ENCODE results near the gene RAD23A.

RAD23A gene

DNA sequence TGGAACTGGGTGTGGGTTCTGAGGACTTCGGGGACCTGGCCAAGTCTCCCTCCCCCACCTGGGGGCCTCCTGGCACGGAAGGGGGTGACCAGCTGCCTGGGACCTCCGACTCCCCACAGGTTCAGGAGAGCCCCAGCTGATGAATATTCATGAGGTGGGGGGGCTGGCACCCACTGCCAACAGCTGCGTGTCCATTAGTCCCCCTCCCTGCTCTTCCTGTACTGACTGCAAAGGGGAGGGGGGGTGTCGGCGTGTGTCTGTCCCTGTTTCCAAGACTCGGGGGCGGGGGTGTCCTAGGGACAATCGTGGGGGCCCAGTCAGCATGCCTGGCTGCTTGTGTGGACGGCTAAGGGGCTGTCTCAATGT lies 39.0 kb downstream of the RAD23A start:
- DNase-seq (ENCODE audit: low spot score), result no peak

DNA sequence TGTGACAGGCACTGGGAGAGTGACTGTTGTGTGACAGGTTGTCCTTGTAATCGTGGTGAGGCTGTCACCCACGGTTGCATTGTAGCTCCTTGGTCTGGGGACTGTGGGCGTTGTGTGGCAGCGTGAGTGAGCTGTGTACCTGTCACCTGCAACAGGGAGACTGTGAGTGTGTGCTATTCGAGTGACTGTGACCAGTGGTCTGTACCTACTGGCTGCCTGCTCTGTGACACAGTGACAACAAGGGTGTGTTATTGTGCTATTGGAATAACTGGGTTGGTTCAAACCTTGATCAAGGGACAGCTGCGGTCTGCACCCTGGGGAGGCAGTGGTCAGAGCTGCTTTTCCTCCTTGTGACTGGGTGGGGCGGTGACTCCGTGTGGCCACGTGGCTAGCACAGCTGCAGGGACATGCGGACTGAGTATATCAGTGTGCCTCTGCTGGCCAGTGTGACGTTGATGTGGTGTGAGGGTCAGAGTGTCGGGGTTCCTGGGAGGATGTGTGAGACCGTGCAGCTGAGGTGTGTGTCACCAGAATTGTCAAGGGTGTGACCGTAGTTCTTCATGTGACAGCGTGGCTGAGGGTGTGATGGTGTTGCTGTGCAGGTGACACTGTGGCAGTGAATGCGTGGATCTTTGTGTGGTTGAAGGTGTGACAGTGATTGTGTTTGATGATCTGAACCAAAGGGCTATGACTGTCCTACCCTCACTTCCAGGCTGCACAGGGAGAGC lies 39.6 kb downstream of the RAD23A start:
- peak; percentile 93 for DNase-seq (ENCODE audit: low spot score)

DNA sequence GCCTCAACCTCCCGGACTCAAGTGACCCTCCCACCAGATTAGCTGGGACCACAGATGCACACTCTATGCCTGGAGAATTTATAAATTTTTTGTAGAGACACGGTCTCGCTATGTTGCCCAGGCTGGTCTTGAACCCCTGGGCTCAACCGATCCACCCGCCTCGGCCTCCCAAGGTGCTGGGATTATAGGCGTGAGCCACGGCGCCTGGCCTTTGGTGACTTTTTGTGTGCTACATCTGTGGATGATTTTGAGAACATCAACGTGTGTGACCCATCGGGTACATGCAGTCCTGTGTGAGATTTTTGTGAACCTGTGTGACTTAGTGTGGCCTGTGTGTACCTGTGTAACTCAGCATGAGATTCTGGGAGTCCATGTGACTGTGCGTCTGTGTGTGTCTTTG lies 41.1 kb downstream of the RAD23A start:
- no peak for DNase-seq (ENCODE audit: low spot score)

DNA sequence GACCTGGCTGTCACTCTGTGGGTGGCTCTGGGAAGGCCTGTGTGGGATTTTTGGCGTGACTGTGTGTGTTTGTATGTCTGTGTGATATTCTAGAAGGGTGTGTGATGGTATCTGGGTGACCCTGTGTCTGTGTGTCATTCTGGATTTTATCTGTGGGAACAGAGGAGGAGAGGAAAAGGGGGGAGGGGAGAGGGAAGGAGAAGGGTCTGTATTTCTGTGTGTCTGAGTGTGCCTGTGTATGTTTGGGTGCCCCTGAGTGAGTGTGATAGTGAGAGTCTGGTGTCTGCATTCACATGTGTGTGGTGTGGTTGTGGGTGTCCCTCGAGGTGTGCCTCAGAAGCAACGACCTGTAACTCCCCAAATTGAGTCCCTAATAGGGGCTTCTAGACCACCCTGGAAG lies 41.5 kb downstream of the RAD23A start:
- no peak for DNase-seq (ENCODE audit: low spot score)

DNA sequence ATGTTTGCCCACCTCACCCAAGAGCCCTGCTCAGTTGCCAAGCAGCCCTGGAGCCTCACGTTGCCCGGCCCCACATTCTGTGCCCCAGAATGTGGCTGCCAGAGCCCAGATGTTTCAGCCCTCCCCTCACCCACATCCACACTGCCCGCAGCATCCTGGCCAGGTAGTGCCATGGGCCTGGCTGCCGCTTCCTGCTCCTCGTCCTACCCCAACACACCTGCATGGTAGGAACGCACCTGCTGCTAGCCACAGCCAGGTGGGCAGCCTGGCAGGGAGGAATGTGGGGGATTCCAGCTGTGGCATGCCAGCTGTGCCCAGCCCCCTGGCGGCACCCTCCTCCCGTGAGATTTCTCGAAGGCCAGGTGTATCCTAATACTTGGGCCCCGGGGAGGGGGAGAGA lies 42.1 kb downstream of the RAD23A start:
- peak; percentile 41 for DNase-seq (ENCODE audit: low spot score)

DNA sequence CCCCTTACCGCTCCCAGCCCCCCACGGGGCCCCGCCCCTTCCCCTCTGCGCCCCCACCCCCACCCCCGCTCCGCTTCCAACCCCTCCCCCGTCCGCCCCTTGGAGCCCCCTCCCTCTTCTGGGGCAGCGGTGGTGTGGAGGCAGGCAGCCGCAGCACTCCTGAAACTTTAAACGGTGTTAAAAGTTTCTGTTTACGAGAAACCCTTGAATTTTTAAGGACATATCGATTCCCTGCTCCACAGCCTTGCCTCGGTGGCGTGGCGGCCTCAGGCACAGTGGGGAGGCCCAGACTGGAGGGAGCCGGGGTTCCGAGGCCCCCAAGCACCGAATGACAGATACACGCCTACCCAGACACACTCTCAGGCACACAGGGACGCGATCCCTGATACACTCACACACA lies 44.8 kb downstream of the RAD23A start:
- no peak for DNase-seq (ENCODE audit: low spot score)

DNA sequence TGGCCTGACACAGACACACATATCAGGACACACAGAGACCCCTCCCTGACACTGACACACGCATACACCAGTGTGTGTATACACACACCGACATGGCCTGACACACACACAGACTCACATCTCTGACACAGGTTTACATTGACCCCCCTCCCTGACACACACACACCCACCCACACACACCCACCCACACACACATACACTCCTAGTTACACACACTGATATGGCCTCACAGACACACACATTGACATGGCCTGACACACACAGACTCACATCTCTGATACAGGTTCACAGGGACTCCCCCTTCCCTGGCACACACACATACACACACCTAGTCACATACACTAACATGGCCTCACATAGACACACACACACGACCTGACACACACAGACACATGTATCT lies 45.2 kb downstream of the RAD23A start:
- no peak for DNase-seq (ENCODE audit: low spot score)

DNA sequence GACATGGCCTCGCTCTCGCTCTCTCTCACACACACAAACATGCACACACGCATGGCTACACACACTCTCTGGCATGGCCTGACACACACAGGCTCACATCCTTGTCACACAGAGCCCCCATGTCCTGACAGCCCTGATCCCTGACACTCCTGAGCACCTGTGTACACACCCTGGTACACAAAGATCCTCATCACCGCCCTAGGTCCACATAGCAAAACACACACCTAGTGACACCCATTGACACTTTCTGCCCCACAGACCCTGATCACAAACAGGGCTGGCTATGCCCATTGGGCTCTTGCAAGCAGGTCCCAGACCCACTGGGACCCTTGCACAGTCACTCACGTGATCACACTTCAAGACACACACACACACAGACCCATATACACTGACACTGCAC lies 45.6 kb downstream of the RAD23A start:
- no peak for DNase-seq (ENCODE audit: low spot score)

DNA sequence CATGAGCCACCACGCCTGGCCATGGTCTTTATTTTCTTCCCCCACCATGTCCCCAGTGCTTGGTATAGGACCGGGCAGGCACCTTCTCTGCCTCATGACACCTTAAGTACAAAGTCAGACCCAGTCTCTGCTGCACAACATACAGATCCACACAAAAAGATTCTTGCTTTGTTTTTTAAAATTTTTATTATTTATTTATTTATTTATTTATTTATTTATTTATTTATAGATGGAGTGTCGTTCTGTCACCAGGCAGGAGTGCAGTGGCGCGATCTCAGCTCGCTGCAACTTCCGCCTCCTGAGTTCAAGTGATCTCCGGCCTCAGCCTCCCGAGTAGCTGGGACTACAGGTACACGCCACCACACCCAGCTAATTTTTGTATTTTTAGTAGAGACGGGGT lies 47.1 kb downstream of the RAD23A start:
- DNase-seq (ENCODE audit: low spot score), result no peak

DNA sequence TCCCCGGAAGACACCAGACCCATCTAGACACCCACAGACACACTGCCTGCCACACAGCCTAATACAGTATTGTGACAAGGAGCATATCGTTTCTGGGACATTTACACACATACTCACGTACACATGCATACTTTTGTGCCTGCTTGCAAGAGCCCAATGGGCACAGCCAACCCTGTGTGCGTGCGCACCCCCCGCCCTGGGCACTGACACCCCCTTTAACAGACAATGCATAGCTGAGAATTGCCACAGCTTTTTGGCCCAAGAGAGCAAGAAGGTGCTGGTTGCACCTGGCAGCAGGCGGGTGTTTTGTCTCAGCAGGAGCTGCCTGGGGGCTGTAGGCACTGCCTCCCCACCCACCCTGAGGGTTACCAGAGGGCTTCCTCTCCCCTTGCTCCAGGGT lies 47.9 kb downstream of the RAD23A start:
- DNase-seq (ENCODE audit: low spot score), result no peak

DNA sequence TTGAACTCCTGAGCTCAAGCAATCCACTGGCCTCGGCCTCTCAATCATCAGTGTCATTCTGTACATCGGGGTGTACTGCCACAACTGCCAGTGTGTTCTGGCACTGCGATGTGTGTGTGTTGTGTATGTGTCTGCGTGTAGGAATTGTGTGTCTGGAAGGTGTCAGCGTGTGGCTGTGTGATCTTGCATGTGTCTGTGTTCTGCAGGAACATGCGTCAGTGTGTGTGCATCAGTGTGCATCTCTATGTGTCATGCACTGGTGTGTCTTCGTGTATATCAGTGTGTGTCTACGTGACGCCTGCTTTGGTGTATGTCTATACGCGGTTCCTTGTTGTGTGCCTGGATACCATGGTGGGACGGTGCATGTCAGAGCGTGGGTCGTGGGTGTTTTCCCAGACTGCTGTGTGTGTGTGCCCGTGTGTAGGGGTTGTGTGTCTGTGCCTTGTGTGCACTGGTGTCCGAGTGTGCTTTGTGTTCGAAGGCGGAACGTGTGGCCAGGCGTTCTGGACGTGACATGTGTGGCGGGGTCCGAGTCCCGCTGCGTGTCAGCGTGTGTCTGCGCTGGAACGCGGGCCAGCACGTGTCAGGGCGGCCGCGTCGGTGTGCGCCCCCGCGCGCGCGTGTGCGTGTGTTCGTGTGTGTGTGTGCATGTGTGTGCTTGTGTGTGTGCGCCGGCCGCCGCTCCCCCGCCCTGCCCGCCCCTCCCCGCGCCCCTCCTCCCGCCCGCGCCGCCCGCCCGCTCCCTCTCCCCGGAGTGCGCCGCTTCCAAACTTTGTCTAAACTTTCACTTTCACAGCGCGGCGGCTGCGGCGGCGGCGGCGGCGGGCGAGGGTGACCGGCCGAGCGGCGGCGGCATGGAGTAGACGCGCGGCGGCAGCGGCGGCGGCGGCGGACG lies 49.3 kb downstream of the RAD23A start, which contains the start of gene NFIX:
Gene NFIX (plus strand): TSS at position 775 of the 895 bp plus-strand sequence. CDS start 363 bp downstream, outside the sequence.
- DNase-seq (ENCODE audit: low spot score), result no peak

DNA sequence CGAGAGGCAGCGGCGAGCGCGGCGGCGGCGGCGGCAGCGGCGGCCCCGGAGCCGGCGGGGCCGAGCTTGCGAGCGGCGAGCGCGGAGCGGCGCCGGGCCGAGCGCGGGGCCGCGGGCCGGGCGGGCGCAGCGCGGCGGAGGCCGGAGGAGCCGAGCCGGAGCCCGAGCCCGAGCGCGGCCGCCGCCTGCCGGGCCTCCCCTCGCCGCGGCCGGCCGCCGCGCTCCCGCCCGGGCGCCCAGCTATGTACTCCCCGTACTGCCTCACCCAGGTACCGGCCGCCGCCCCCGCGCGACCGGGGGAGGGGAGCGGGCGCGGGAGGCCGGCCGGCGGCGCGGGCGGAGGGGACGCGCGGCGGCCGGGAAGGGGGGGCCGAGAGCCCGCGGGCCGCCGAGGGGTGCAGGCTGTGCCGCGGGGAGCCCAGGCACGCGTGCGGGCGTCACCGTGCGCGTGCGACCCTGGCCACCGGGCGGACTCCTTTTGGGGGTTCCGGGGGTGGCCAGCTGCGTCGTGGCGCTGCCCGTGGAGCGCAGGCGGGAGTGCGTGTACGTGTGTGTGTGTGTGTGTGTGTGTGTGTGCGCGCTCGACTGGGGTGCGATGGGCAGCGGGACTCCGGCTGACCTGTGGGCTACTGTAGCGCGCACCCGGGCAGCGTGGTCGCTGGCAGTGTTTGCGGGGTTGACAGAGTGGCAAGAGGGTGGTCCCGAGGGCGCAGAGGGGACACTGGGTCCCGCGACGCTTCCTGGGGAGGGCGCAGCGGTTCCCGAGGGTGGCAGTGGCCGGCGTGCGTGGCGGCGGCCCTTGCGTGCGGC lies 50.1 kb downstream of the RAD23A start:
- no peak for DNase-seq (ENCODE audit: low spot score)

DNA sequence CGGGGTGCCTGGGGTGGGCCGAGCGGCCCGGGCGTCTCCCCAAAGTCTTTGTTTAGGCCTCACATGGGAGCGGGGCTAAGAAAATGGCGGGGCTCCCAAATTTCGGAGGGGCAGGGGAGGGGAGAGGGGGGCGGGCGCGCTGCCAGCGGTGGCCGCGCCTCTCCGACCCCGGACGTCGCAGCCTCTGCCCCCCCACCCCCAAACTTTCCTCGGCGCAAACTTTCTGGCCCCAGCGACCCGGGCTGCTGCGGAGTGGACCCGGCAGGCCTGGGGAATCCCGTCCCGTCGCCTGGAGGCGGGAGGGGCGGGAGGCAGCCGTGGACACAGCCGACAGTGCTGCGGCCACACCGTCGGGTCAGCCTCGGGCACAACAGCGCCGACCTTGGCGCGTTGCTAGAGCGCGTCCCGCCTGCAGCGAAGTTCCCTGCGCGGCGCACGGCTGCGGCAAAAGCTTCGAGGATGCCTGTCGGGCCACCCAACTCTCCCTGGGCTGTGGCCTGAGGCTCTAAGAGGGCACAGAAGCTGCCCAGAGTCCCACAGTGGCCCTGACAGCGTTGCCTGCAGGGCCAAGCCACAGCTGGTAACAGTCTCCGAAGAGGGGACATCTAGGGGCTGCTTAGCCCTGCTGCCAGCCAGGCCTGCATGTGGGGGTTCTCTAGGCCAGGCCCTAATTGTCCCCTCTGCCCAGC lies 50.9 kb downstream of the RAD23A start:
- no peak for DNase-seq (ENCODE audit: low spot score)

DNA sequence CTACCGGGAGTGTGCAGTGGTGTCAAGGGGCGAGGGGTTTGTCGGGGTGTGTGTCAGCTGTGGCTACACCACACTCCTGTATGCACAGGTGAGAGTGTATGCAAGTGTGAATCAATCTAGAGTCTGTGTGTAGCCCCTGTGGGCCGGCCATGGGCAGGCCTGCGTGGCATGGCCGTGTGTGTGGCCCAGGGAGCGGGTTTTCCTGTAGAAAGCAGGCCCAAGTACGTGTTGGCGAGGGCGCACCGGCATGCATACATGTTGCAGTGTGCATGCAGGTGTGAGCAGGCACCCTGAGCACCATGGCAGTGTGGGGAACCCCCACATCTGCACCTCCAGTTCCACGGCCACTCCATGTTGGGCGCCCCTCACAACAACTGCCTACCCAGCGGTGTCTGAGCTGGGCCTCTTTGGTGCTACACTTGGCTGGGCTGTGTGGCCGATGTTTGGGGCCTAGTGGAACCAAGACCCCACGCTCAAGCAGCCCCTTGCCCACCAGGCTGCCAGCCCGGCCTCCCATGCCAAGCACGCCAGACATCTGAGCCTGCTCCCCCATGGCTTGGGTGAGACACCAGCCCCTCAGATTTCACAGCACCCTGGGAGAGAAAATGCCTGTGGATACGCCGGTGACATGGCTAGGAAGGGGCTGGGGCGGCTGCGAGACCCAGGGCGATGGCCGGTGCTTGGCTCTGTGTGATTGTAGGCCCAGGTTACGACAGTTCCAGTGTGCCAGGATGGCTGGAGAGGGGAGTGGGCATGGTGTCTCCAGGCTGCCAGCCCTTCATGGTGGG lies 51.7 kb downstream of the RAD23A start:
- no peak for DNase-seq (ENCODE audit: low spot score)

DNA sequence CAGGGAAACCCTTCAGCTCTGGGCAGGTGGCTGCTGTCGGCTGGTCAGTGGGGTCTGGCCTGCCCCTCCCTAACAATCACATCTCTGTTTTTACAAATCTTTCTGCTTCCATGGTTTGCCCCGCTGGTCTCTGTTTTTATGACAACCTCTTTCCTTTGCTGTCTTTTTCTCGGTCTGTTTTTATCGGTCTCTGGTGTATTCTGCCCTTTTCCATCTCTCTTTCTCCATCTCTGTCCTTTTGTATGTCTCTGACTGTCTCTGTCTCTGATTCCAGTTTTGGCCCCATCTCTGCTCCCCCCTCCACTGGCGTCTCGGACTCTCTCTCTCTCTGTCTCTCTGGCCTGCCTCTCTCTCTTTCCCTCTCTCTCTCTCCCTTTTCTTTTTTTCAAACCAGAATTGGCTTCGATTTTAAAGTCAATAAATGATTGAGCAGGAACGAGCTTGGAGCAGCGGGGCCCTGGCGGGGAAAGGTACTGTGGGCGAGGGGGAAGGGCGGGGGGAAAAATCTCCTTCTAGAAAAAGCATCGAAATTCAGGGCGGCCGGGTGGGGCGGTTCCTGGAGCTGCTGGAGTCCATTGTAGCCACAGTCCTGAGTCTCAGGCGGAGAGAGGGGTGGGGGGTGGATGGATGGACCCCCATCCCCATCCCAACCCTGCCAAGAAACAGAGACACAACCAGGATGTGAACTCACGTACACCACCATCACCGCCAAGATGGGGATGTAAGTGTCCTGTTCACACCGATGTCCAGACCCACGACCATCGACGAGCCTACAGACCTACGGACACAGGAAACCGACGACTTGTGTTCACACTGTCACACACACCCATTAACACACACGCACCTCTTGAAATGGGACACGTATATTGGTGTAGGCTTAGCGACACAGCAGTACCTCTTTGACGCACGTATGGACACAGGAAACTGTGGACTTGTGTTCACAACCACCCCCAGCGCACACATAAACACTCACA lies 52.6 kb downstream of the RAD23A start:
- DNase-seq (ENCODE audit: low spot score), result no peak

DNA sequence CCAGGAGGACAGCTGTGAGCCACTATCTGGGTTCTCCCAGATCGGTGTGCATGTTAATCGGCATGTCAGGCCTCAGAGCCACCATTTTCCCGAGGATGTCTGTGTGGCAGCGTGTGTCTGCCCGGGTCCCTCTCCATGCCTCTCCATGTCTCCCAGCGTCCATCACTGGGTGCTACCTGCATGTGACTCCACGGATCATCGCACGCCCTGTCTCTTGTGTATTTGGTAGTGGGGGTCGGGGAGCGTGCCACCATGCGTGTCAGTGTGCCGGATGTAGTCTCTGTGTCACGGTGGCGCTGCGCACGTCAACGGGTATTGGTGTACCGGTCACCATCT lies 55.5 kb downstream of the RAD23A start:
- no peak for DNase-seq (ENCODE audit: low spot score)

DNA sequence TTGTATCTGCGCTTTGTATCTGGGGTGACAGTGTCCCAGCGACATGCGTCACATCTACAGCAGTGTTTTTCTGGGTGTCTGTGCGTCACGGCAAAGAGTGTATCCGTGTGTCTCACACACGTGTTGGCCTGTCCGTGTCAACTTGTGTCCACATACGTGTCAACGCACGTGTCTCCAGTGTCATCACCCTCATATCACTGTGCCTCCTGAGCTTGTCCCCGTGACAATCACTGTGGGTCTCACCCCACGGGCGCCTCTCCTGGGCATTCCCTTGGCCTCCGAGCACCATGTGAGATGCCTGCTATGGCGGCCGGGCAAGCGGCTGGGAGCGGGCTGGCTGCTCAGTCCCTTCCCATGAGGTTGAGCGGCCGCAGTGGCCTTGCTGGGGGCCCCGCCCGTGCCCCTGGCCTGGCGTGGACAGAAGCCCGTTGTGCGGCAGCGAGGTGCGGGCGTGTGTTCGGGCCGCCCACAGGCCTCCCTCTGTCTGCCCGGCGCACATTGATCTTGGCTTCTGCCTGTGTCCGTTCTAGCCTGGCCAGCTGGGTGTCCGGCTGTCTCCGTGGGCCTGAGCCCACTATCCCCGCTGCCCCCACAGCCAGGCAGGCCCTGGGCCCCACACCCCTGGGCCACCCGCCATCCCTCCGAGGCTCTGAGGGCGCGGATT lies 56.0 kb downstream of the RAD23A start:
- no peak for DNase-seq (ENCODE audit: low spot score)

DNA sequence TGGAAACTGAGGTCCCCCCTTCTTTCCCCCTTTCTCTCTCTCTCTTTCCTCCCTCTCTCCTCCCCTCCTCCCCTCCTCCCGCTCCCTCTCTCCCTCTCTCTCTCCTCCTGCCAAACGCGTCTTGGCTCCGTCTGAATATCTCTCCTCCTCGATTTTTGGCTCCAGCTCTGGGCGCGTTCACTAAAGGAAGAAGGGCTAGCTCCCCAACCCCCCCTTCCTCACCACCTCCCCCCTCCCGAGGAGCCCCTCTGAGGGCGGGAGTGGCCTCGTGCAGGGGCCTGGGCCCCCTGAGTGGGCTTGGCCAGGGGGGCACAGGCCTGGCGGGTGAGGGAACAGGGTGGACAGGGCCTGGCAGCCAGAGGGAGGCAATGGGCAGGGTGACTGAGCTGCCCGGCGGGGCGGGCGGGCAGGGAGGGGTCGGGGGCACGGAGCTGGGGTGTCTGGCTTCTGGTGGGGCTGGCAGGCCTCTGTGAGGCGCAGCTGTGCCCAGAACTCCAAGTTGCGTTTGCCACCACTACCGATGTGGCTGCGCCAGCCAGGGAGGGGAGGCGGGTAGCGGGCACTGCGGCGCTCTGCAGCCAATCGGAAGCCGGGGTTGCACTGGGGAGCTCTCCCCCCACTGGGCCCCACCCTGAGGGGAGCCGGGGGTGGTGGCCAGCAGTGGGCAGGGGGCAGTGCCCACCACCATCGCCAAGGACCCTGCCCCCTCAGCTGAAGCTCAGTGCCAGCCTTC lies 56.7 kb downstream of the RAD23A start:
- DNase-seq (ENCODE audit: low spot score), result no peak

DNA sequence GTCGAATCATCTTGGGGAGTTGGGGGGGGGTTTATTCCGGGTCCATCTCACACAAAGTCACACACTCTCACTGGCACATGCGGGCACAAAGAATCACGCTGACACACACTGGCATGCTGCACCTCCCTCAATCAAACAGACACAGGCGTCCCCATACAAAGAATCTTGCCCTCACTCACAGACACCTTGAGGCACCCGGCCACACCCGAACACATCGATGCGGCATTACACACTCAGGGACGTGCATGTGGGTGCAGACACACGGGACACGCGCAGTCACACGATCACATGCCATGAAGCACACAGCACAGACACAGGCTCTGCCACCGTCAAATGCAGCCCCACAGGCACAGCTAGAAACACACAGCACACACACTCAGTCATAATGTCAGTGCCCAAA lies 57.4 kb downstream of the RAD23A start:
- DNase-seq (ENCODE audit: low spot score), result no peak

Data from SW480 (cell line).